Stimulated activated CD8-positive, alpha-beta memory T cell treated with anti-CD3 and anti-CD28 coated beads, Interleukin-12 subunit alpha, Interleukin-12 subunit beta, amount 100 ng/mL, for 24 hours (primary cell): ENCODE data around the gene RAD51B.
"Not testable (repeated sequence)": the region's sequence is repeated elsewhere in the genome, so short reads cannot be mapped to it uniquely, and the experiment has no call there.

ENCODE experiments used
- DNase-seq: peaks from one replicate; pipeline ENCODE4 v3.0.0-alpha.2; 2020; ENCODE audit errors: extremely low read depth

RAD51B gene

DNA sequence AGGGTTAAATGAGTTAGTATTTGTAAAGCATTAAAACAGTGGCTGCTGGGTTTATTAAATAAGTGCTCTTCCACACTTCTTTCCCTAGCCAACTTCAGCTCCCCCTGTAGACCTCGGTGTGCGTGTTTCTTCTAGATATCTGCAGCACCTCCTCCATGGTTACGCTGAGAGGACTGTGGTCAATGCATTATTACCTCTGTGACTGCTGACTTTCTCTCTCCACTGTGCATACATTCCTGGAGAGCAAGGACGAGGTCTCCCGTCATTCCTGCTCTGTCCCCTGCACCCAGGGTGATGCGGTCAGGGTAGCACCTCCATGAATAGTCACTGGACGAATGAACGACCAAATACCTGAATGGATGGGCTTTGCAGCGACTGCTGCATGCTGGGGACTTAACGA lies 928.7 kb downstream of the RAD51B start:
- no peak for DNase-seq

DNA sequence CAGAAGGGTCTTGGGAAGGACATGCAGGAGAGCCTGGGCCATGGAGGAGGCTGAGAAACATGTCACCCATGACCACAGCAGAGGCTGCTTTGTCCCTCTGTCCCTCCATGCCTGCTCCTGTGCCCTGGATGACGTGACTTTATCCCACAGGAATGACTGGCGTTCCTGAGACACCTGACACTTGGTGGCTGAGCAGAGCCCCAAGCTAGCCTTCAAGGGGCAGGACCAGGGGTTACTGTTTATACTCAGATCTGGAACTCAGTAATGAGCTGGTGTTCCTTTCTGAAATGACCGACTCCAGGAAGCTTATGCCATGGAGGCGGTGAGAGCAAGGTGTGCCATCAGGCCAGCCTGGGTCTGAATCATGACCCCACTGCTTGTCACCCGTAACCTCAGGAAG lies 929.1 kb downstream of the RAD51B start:
- no peak for DNase-seq

DNA sequence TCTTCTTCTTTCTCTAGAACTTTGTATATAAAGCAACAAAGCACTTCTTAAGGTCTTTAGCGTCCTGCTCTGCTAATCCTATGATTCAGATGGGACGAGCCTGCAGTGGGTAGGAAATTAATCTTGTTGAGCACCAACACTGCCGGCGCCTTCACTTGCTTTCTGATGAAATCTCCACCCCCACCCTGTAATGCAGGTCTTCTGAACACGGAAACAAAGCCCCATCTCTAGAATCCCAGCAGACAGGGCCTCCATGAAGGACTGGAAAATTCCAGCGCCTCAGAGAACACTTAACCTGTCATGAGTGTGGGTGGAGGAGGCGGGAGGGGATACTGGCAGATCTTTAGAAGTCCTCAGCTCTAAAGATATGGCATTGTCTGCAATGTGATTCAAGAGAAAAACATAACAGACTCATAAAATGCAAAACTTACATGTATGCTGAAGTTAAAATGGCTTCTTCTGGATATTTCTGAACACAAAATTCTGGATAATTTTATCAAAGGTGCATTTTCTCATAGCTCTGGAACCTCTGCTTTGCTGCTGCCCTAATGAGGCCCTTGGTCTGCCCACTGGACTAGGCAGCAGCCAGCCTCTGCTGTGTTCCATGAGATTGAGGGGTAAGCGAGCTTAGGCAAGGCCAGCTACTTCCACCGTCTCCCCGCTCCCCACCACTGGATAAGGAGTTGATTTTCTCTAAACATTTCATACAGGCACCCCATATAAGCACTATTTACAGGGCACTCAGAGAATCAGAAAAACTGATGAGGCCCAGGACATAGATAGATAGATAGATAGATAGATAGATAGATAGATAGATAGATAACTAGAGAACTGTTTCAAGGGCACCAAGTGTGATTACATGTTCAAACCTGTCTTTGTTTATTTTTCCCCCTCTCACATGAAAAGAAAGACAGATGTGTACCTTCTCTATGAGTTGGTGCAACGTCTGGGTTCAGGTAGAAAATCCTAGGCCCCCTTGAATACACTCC lies 930.2 kb downstream of the RAD51B start:
- DNase-seq, result no peak

DNA sequence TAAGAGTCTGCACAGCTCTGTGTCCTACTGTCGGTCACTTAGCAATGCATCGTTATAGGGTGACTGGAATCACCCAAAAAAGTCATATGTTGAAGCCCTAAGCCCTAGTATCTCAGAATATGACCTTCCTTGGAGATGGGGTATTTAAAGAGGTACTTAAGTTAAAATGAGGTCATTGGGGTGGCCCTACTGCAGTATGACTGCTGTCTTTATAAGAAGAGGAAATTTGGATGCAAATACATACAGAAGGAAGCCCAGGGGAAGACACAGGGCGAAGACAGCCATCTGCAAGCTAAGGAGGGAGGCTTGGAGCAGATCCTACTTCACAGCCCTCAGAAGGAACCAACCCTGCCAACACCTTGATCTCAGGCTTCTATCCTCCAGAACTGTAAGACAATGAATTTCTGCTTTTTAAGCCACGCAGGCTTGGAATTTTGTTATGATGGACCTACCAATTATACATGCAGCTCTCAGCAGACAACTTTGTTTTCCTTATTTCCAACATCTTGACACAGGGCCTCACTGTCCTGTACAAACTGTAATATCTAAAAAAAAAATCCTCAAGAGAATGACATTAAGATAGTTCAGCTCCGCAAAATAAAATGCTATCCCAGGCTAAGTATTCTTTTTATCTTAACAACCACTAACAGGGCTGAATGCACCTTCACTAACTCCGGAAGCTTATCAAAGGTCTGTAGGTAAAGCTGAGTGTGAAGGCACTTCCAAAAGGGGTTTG lies 932.9 kb downstream of the RAD51B start:
- DNase-seq, result no peak

DNA sequence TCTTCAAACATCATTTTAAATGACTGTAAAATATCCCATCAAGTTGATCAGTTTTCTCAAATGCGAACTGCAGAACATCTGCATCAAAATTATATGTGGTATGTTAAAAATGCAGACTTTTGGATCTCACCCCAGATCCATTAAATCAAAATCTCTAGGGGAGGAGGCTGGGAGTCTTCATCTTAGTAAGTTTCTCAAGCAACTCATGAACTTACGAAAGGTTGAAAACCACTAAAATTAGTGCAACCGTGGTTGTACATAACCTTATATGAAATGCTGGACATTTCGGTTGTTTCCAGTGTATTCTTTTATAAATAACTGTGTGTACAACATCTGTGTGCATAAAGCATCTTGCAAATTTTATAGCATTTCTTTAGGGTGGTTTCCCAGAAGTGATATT lies 934.1 kb downstream of the RAD51B start:
- DNase-seq, result no peak

DNA sequence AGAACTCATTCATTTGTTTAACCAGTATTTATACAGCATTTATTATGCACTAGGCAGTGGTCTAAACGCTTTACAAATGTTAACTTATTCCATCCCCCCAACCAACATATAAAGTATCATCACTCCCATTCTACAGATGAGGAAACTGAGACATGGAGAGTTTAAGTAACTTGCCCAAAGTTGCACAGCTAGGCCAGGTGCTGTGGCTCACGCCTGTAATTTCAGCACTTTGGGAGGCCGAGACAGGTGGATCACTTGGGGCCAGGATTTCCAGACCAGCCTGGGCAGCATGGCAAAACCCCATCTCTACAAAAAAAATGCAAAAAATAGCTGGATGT lies 935.4 kb downstream of the RAD51B start:
- no peak for DNase-seq

DNA sequence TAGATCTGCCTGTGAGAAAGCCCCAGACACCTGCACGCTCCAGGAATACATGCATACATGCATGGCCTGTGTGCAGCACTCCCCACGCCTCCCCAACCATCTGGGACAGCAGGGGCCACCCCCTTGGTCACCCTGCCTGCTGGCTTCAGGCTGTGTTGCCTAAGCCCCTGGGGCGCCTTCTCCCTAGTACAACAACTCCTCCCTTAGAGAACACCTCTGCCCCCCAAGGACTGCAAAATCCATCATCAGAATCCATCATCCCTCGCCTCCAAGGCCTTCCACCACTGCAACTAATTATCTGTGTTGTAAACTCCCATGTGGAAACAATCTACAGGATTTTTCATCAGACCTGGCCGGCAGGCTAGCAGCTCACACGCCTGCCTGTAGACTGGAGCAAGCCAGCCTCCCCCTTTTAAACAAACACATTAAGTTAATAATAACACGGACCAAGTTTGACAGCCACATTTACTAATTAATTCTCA lies 936.5 kb downstream of the RAD51B start:
- DNase-seq, result no peak

DNA sequence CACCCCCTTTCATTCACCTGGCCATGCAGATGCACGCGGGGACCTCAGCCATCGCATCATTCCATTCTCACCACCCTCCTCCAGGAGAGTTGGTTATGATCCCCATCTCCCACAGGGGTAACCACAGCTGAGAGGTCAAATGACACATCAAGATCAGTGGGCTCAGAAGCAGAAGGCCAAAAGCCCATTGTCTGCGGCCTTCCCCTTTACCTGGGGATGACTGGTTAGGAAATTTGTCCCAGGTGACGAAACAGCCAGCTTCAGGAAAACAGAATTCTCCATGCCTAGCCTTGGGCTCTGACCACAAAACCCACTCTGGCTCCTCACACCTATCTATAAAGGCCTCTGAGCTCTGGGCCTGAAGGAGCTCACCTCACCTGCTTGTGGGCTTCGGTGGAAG lies 937.2 kb downstream of the RAD51B start:
- no peak for DNase-seq

DNA sequence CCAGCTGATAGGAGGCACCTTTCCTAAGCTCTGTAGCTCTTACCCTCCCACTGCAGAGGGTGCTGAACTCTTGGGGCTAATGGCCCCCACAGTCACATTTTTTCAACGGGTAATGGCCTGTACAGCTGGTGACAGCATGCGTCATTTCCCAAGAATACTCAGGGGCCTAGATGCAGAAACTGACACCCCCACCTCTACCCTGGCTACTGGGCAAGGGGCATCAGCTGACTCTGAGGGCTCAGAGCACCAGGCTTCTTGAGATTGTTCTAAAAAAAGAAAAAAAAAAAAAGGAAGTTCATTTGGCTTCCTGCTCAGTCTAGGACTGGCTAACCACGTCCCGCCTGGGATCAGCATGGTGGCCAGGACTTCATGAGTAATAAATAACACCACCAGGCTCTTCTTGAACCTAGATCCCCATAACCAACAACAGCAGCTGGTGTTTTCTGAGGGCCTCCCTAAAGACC lies 938.1 kb downstream of the RAD51B start:
- DNase-seq, result no peak

DNA sequence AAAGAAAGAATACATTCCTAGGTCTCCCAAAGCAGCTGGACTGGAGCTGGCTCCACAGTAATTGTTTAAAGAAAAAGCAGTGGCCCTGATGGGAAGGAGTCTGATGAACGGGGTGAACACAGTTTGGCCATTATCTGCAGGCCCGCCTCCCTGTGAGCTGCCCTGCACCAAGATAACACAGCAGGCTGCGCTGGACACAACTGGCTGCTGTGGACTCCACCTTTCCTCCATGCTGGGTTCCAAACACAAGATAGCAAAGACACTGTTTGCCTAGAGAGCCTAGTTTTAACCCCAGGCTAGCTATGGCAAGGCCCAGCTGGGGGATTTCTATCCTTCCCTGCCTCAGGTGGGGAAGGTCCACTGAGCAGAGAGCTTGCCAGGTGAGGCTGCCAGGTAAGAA lies 938.7 kb downstream of the RAD51B start:
- no peak for DNase-seq

DNA sequence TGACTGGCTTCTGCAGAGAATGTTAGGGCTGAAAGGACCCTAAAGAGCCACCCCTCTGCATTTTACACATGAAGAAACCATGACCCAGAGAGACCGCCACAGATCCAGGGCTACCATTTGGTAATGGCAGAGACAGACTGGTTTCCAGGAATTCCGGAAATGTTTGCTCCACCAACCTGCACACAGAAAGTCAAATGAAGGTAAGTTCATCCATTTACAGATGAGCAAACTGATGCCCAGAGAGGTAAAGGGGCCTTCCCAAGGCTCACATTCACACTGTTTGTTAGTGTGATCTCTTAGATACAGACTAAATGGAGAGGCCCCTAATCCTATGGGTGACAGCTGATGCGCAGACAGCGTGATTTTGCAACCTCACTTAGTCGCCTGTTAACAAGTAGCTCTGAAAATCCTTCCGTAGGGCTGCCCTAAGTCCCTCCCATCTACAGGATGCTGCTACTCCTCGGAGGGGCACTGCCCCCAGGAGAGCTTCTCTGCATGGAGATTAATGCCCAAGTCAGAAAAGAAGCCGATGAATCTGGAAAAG lies 939.5 kb downstream of the RAD51B start:
- DNase-seq, result no peak

DNA sequence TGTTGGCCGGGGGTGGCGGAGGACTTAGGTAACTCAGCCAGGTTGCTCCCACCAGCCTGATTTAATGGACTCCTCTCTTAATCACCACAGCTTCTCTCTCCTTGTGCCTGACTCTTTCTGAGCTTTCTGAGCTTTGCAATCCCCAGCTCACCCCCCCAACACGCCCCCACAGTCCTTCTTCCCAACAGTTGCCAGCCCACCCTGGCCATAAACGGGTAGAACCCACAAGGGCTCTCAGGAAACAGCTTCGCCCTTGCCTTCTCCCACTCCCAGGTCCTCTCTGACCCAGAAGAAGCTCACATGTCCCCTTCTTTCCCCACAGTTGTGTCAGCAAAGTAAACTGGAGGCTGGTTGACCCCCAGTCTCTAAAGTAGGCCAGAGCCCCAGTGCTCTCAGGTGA lies 940.4 kb downstream of the RAD51B start:
- DNase-seq, result no peak

DNA sequence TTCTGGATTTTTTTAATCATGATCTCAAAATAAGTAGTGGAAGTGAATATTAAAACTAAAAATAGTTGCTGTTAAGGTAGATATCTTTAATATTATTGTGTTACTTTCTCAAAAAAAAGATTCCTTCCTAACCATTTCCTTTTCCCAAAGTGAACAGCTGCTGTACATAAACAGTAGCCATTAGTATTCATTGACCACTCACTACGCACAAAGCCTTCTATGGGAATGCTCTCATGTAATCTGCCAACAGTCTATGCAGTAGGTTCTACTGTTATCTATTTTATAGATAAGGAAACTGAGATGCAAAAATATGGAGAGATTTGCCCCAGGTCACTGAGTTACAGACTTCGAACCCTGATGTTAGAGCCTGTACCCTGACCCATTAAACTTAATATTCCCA lies 941.2 kb downstream of the RAD51B start:
- DNase-seq, result no peak

DNA sequence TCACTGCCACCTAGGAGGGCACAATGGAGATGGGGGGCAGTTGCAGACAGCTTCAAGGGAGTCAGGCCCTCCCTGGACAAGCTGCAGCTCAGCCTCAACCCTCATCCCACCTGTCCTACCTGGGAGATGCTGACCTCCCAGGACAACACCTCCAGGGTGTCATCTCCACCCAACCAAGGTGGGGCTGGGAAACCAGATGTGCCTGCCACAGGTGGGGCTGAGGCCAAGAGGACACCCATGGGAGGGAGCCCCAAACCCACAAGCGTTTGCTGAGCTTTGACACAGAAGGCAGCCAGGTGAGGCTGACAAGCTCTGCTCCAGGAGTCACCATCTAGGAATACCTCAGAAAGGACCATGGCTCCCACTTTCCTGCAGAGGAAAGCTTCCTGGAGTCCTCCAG lies 941.8 kb downstream of the RAD51B start:
- DNase-seq, result no peak

DNA sequence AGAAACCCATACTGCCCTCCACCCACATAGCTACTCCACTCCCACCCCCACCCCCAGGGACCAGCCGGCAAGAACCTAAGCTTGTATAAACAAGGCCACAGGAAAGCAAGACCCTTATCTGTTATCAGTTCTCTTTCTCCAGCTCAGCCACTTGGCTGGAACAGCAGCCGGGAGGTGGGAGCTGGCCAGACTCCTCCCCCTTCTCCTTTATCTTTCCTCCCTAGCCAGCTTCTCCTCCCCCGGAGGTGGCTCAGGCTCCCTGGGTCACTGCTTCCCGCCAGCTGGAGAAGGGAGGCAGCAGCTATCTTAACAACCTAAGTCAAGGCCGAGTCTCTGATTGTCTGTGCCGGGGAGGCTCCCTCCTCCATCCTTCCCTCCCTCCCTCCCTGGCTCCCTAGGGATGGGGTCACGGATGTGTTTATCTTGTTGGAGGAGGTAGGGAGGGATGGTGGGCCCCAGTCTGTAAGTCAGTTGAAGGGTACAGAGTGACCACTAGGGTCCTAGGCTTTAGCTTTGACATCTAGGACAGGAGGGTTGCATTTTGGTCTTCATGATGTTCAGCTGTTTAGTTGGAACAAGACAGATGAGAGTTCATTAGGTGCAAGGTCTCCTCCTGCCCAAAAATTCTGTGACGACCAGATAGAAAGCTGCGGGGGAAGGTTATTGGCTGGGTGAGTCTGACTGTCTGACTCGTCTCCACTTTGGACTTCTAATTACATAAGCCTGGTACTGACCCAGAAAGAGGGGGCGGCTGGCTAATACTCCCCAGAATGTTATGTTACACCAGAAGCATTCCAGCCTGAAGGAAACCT lies 943.6 kb downstream of the RAD51B start:
- DNase-seq, result no peak

DNA sequence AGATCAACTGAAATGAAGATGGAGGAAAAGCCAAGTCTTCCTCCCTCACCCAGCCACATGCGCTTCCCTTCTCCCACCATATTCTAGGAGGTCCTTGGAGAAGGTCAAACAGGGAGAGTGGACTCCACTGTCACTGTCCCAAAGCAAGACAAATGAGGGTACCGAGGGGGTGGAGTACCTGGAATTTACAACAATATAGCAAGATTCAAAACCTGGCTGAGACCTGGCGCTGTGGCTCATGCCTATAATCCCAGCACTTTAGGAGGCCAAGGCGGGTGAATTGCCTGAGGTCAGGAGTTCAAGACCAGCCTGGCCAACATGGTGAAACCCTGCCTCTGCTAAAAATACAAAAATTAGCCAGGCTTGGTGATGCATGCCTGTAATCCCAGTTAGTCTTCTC lies 944.3 kb downstream of the RAD51B start:
- DNase-seq, result not testable (repeated sequence)

DNA sequence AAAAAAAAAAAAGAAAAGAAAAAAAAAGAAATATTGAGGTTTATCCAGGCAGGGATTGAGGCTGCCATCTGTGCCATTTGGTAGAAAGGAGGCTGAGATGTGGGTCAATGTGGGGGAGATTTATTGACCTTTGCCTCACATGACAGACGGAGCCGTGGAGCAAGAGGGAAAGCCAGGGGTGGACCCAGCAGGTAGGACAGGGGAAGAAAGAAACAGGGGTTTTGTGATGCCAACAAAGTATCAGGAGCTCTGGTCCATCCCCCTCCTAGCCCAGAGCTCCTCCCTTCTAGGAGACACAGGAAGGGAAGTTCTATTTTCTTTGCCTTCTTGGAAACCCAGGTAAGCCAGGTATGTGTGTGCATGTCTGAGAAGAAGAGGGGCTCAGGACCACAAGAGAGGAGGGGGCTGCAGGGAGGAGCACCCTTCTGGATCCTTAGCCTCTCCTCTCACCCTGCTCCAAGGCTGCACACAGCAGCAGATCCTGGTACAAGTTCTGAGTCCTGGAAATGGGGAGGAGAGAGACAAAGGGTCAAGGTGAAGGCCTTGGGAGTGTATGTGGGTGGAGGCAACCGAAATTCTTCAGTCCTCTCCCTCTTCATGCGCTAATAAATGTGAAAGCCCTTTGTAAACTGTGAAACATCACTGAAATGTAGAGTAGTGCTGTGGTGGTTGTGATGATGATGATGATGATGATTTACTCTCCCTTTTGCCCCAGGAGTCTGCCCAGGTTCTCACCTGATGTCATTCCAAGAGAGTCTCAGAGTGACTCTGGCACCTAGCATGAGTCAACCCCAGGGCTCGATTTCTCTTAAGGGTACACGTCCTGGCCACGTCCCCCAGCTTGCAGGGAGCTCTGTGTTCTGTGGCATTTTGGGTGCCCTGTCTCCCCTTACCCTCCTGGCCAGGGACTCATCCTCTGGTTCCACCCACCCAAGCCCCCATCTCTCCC lies 947.0 kb downstream of the RAD51B start:
- no peak for DNase-seq

DNA sequence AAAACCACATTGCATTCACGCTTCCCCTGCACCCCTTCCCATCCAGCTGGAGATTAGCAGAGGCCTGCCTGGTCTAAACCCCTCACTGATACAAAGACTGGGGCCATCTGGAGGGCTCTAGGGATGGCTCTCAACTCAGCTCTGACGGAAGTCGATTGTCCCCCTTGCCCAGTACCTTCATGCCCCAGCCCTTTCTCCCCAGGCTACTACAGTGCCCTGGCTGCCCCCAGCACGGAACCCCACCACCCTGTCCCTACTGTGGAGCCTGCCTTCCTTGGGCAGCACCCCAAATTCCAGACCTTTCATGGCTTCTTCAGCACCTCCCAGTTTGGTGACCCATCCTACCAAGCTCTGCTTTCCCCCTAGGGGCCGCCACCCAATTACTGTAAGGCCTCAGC lies 947.7 kb downstream of the RAD51B start:
- DNase-seq, result no peak

DNA sequence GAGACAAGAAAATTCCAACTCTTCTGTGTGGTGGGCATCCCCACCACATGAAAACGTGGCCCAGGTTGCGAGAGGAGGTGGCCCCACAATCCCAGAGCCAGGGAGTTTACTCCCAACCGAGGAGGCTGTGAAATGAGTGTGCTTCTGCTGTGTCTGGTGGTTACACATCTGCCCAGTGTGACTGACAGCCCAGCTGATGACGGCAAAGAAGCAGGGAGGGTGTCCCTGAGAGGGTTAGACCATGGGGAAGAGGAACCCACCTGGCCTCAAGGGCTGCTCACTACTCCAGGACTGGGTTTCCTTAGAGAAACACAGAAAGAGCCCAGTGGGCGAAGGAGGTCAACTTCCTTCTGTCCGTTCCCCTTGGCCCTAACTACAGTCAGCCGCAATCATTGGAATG lies 948.7 kb downstream of the RAD51B start:
- no peak for DNase-seq

DNA sequence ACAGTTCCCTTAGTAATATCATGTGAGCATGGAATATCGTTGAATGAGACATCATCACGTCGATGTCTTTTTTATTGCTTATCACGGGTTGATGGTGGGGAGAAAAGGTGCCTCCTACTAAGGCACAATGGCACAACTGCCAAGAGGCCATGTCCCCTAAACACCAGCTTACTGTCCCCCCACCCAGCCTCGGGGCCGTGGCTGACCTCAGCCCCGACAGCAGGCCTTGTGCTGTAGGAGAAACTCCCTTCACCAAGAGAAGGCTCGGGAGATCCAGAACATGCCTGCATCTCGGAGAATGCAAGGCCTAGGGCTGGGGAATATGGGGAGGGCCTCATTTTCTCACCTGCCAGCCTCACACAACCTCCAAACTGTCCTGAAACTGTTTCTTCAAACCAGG lies 950.5 kb downstream of the RAD51B start:
- no peak for DNase-seq
